Suprapubic skin (tissue), 3 donors: ENCODE data around the gene TRIM41.

Experiments used
- POLR2AphosphoS5 ChIP-seq, 3 donors: sonication (generic); formaldehyde crosslinking; IDR thresholded peaks; one replicate each; pipeline ENCODE4 v1.6.1; 2017; ENCODE audit warnings: antibody characterized with exemption in 3 of 3
- TF ChIP-seq, protein P1 (sequence below), 2 donors: fragments of 200-600 bp in 1 of 2; fragments of 450-650 bp in 1 of 2; sonication (generic) in 1 of 2; IDR thresholded peaks; one replicate each; pipeline ENCODE4 v1.5.1; 2016 to 2019; ENCODE audit warnings: antibody characterized with exemption in 2 of 2, mild to moderate bottlenecking in 1 of 2, moderate library complexity in 1 of 2

DNA sequence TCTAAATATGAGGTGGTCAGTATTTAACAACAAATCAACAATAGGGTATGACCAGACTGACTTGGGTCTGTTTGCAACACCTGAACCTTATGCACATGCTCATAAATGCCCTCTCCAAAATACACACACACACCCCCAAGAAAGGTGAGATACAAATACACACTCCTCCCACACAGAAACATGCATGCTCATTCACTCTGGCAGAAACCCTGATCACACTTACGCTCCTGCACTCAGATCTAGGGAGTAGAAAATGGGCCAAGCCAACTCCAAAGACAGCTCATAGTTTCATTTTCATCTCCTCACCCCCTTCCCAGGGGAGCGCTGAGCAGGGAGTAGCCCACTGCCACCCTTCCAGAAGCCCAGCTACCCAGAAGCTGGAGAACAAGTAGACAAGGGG lies 29.4 kb upstream of the TRIM41 start:
- TF ChIP-seq, protein P1, sequence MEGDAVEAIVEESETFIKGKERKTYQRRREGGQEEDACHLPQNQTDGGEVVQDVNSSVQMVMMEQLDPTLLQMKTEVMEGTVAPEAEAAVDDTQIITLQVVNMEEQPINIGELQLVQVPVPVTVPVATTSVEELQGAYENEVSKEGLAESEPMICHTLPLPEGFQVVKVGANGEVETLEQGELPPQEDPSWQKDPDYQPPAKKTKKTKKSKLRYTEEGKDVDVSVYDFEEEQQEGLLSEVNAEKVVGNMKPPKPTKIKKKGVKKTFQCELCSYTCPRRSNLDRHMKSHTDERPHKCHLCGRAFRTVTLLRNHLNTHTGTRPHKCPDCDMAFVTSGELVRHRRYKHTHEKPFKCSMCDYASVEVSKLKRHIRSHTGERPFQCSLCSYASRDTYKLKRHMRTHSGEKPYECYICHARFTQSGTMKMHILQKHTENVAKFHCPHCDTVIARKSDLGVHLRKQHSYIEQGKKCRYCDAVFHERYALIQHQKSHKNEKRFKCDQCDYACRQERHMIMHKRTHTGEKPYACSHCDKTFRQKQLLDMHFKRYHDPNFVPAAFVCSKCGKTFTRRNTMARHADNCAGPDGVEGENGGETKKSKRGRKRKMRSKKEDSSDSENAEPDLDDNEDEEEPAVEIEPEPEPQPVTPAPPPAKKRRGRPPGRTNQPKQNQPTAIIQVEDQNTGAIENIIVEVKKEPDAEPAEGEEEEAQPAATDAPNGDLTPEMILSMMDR (IDR thresholded peaks at IDR 0.05) = no peak
- no peak for TF ChIP-seq POLR2AphosphoS5 (IDR thresholded peaks at IDR 0.05)
